Activated CD4-positive, alpha-beta T cell treated with anti-CD3 and anti-CD28 coated beads, Interleukin-2, amount 50 U/mL, for 24 hours (primary cell): ENCODE results near the gene GGNBP2.

ENCODE experiments used
- DNase-seq, 2 donors: peaks; one replicate each; pipeline ENCODE4 v3.0.0-alpha.2; 2020; ENCODE audit warnings: low read depth in 1 of 2, low spot score in 1 of 2

GGNBP2 gene

GRCh38 chr17:36515837-36516236, 28.9 kb upstream of the GGNBP2 start:
- DNase-seq: no peak

GRCh38 chr17:36523113-36523512, 21.6 kb upstream of the GGNBP2 start:
- DNase-seq: no peak

GRCh38 chr17:36524428-36524876, 20.3 kb upstream of the GGNBP2 start:
- peak in 1 of 2 donors; percentile 16 for DNase-seq

- no peak for DNase-seq
These were observed 19.6 kb upstream of the GGNBP2 start for GRCh38 chr17:36525113-36525512.

GRCh38 chr17:36525888-36526287, 18.8 kb upstream of the GGNBP2 start:
- DNase-seq: no peak

- no peak for DNase-seq
These were observed 17.0 kb upstream of the GGNBP2 start for GRCh38 chr17:36527621-36528250.

GRCh38 chr17:36529121-36529520, 15.6 kb upstream of the GGNBP2 start:
- no peak for DNase-seq

- no peak for DNase-seq
These were observed 12.2 kb upstream of the GGNBP2 start for GRCh38 chr17:36532435-36532975.

- no peak for DNase-seq
These were observed 10.5 kb upstream of the GGNBP2 start for GRCh38 chr17:36533935-36534839.

GRCh38 chr17:36534840-36535668, 9.7 kb upstream of the GGNBP2 start, which contains the start of the genes MYO19 and PIGW:
TSS of gene MYO19 (minus strand) at chr17:36534868. CDS start at chr17:36532538, 2,330 bp downstream.
TSS of gene PIGW (plus strand) at chr17:36534987. CDS start at chr17:36537102, 2,115 bp downstream.
- DNase-seq: peak; percentile 77 to 86

- DNase-seq: no peak
These were observed 9.0 kb upstream of the GGNBP2 start for GRCh38 chr17:36535669-36536081.

- no peak for DNase-seq
These were observed 4.0 kb upstream of the GGNBP2 start for GRCh38 chr17:36540696-36541095.

- DNase-seq: no peak
These were observed 2.0 kb upstream of the GGNBP2 start for GRCh38 chr17:36542755-36543154.

GRCh38 chr17:36544044-36544306, 744 bp upstream of the GGNBP2 start:
- no peak for DNase-seq

GRCh38 chr17:36545077-36545464, 352 bp downstream of the GGNBP2 start:
- DNase-seq: no peak

- DNase-seq: peak; percentile 93
These were observed 1.0 kb downstream of the GGNBP2 start for GRCh38 chr17:36545465-36546417.

- no peak for DNase-seq
These were observed 1.8 kb downstream of the GGNBP2 start for GRCh38 chr17:36546418-36547093.

- DNase-seq: no peak
These were observed 3.1 kb downstream of the GGNBP2 start for GRCh38 chr17:36547776-36548175.
